Cardiac fibroblast (primary cell): ENCODE measurements around the gene LTBP1.

Experiments used
- DNase-seq, 2 donors: peaks; one replicate each; pipeline versions ENCODE4 v3.0.0 to v3.0.0-alpha.2; 2010; ENCODE audit warnings: low read depth in 2 of 2
- H3K4me3 ChIP-seq, 2 donors: replicated peaks in 1 of 2; 1 replicate in 1 of 2; 2 replicates in 1 of 2; pipeline ENCODE4 v1.5.1; 2011; ENCODE audit warnings: low read depth in 2 of 2, low read length in 2 of 2, mild to moderate bottlenecking in 2 of 2, moderate library complexity in 1 of 2
- TF ChIP-seq, protein P1 (sequence below): IDR thresholded peaks from one replicate; pipeline ENCODE4 v1.5.1; 2011; ENCODE audit warnings: low read depth, mild to moderate bottlenecking, low read length, inconsistent platforms

Gene LTBP1

DNA sequence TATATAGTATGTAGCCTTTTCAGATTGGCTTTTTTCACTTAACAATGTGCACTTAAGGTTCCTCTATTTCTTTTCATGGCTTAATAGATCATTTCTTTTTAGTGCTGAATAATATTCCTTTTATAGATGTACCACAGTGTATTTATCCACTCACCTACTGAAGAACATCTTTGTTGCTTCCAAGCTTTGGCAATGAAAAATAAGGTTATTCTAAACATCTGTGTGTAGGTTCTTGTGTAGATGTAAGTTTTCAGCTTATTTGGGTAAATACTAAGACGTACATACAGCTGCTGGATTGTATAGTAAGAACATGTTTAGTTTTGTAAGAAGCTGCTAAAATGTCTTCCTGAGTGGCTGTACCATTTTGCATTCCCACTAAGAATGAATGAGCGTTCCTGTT, 461.4 kb downstream of the LTBP1 start:
- TF ChIP-seq, protein P1, sequence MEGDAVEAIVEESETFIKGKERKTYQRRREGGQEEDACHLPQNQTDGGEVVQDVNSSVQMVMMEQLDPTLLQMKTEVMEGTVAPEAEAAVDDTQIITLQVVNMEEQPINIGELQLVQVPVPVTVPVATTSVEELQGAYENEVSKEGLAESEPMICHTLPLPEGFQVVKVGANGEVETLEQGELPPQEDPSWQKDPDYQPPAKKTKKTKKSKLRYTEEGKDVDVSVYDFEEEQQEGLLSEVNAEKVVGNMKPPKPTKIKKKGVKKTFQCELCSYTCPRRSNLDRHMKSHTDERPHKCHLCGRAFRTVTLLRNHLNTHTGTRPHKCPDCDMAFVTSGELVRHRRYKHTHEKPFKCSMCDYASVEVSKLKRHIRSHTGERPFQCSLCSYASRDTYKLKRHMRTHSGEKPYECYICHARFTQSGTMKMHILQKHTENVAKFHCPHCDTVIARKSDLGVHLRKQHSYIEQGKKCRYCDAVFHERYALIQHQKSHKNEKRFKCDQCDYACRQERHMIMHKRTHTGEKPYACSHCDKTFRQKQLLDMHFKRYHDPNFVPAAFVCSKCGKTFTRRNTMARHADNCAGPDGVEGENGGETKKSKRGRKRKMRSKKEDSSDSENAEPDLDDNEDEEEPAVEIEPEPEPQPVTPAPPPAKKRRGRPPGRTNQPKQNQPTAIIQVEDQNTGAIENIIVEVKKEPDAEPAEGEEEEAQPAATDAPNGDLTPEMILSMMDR, result no peak
- no peak for DNase-seq
- H3K4me3 ChIP-seq, result no peak overlapping the region

DNA sequence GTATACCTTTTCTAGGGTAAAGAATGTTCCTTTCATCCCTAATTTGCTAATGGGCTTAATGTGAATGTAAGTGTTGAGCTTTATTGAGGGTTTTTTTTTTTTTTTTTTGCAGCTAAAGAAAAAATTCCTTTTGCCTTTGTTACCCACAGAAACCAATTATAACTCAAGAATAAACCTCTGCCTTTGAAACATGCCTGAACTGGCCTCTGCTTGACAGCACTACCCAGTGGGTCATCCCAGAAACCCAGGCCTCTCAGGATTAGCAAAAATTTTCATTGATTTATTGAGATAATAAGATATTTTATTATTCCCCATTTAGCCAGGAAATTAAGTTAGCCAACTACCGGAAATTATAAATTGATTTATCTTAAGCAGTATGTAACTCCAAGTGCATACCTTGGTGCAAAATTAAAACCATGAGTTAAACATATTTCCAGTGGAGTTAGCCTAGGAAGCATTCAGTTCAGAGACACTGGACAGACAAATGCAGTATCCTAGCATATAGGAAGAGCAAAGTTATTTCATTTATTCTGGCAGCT, 462.7 kb downstream of the LTBP1 start:
- no peak for DNase-seq
- no peak overlapping the region for H3K4me3 ChIP-seq
- TF ChIP-seq, protein P1, result no peak

DNA sequence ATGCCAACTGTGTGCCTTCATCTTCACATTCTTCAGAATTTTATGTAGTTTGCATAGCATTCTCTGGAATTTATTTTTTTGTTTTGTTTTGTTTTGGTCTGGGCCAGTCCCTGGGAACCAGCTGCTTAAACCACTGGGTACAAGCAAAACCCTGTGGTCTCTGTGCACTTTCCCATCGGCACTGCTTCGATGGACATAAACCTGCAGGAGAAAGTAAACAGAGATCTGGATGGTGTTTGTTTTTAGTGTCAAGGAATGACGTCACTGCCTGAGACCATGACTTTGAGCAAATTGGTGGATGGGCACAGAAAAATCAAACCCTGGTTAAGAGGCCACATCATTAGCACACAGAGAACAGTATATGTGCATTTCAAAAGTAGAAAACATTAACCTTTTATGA, 465.0 kb downstream of the LTBP1 start:
- DNase-seq, result peak; percentile 46 to 72
- TF ChIP-seq, protein P1, result no peak
- no peak overlapping the region for H3K4me3 ChIP-seq

DNA sequence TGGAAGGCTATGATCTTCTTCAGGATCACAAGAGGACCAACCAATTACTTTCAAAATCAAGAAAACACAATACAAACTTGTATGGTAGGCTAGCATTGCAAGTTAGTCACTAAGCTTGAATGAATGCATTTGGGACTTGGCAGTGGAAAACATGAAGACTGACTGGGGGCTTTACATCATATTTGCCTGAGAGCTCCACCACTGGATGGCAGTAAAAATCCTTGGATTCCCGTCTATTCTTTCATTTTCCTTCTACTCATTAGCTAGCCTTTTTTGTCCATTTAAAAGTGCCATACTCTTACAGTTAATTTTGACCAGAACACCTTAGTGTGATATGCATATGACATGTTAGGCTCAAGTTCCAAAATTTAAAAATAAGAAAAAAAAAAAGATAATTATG, 466.2 kb downstream of the LTBP1 start:
- no peak overlapping the region for H3K4me3 ChIP-seq
- TF ChIP-seq, protein P1, result peak; percentile 63
- peak; percentile 80 to 86 for DNase-seq

DNA sequence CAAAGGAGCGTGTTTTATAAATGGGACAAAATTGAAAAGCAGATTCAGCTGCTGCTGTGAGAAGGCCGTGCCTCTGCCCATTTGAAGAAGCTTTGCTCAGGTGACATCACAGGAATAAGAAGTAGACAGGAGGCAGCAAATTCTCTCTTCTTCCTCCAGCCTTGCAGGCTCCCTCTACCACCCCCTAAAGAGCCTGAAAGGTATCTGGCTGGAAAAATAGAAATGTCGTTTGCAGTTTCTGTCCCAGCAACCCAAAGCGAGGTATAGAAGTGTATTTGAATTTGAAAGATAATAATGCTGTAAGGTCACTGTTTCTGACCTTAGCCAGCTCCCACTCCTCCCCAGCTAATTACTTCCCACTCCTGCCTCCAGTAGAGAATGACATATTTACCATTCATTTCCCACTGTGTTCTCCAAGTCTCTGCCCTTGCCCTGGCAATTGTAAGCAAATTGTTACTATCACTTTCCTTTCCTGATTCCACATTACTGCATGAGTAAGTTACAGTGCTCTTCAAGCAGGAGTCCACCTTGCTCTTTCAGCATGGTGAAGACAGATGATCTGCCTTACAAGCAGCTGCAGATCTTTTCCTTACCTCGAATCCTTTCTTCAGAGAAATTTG, 472.9 kb downstream of the LTBP1 start:
- TF ChIP-seq, protein P1, result peak; percentile 17
- no peak overlapping the region for H3K4me3 ChIP-seq
- peak in 1 of 2 donors; percentile 25 for DNase-seq

DNA sequence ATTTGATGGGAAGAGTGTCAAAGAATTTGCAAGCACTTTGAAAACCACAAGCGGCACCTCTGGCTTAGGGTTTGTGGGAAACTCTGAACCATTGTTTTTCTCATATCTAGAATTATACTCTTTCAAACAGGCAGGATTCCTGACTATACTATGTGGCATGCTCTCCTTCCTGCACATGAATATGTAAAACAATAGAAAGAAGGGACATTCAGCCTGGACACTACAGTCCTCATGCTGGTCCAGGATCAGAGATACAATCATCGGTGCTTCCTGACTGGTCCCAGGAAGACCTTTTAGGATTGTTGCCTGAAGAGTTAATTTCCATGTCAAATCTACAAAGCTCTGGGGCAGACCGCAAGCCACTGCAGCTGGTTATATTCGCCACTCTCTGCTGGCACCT, 474.0 kb downstream of the LTBP1 start:
- TF ChIP-seq, protein P1, result no peak
- H3K4me3 ChIP-seq, result no peak overlapping the region
- DNase-seq, result peak; percentile 34 to 64

DNA sequence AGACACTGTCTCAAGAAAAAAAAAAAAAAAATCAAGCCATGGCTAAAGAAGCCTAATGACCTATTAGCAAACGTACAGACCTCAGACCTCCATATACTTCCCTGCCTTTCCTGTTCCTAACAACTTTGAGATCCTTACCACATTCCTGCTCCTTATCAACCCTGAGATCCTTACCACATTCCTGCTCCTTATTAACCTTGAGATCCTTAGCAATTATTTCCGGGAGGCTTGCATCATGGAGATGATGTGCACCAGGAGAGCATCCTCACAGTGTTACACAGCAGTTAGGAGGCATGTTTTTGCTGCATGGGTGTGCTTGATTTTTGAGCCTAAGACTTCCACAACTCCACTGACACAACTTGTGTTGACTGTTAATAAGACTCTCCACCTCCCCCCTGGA, 475.1 kb downstream of the LTBP1 start:
- H3K4me3 ChIP-seq, result no peak overlapping the region
- DNase-seq, result no peak
- TF ChIP-seq, protein P1, result no peak
